Ascending aorta (tissue), 2 donors: ENCODE data around the gene RANGRF. TPM values are rescaled to one million over a fixed set of nuclear protein-coding genes. Genes with fewer than 3 reads are reported as not detected.

Experiments
- DNase-seq, 2 donors: peaks; one replicate each; pipeline ENCODE4 v3.0.0-alpha.2; 2019; ENCODE audit warnings: low spot score in 2 of 2
- H3K27ac ChIP-seq, 2 donors: fragments of 200-600 bp; sonication (generic); one replicate each; pipeline ENCODE4 v1.5.1; 2016 to 2017; ENCODE audit warnings: mild to moderate bottlenecking in 1 of 2
- H3K27me3 ChIP-seq: fragments of 200-600 bp; sonication (generic); one replicate; pipeline ENCODE4 v1.5.1; 2017
- H3K36me3 ChIP-seq, 2 donors: fragments of 200-600 bp; sonication (generic); one replicate each; pipeline ENCODE4 v1.5.1; 2016
- H3K4me1 ChIP-seq, 2 donors: fragments of 200-600 bp; sonication (generic); one replicate each; pipeline ENCODE4 v1.5.1; 2016 to 2017; ENCODE audit warnings: mild to moderate bottlenecking in 1 of 2
- H3K4me3 ChIP-seq, 2 donors: fragments of 200-600 bp; sonication (generic); one replicate each; pipeline ENCODE4 v1.5.1; 2016 to 2017; ENCODE audit warnings: mild to moderate bottlenecking in 1 of 2
- H3K9me3 ChIP-seq, 2 donors: fragments of 200-600 bp; sonication (generic); one replicate each; pipeline ENCODE4 v1.5.1; 2016
- intact Hi-C: fragments of 100-400 bp; cut with DNase I; formaldehyde crosslinking; loops from one replicate; pipeline ENCODE4 v1.15.1; 2023
- total RNA-seq: library from RNA; depleted of rRNA; stranded (reverse); fragments of >200 nt; gene quantifications from one replicate; pipeline ENCODE4 v1.1.0, GENCODE V29; 2016
- TF ChIP-seq, protein P1 (sequence below), 3 experiments: fragments of 200-600 bp in 2 of 3; fragments of 450-650 bp in 1 of 3; sonication (generic) in 2 of 3; IDR thresholded peaks; one replicate each; pipeline ENCODE4 v1.5.1; 2016 to 2019; ENCODE audit warnings: antibody characterized with exemption in 3 of 3, mild to moderate bottlenecking in 1 of 3, moderate library complexity in 1 of 3

RANGRF gene
- total RNA-seq, 1 donor from 2014 or later = 15.5 TPM

DNA sequence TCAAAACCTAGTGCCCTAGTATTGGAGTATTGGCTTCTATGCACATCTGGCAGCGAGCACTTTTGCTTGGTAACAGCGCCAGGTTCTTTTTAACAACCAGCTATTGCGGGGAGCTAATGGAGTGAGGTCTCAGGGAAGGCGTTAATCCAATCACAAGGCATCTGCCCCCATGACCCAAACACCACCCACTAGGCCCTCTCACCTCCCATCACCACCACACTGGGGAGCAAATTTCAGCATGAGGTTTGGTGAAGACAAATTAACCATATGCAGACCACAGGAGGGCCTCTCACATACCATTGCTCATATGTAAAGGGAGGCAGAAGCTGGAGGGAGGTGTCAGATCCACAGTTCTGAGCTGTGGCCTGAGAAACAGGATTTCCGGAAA, 50.3 kb downstream of the RANGRF start:
- H3K4me1 ChIP-seq = no peaks in the 10 kb centered on the region
- H3K27me3 ChIP-seq = no peaks in the 10 kb centered on the region
- TF ChIP-seq, protein P1, sequence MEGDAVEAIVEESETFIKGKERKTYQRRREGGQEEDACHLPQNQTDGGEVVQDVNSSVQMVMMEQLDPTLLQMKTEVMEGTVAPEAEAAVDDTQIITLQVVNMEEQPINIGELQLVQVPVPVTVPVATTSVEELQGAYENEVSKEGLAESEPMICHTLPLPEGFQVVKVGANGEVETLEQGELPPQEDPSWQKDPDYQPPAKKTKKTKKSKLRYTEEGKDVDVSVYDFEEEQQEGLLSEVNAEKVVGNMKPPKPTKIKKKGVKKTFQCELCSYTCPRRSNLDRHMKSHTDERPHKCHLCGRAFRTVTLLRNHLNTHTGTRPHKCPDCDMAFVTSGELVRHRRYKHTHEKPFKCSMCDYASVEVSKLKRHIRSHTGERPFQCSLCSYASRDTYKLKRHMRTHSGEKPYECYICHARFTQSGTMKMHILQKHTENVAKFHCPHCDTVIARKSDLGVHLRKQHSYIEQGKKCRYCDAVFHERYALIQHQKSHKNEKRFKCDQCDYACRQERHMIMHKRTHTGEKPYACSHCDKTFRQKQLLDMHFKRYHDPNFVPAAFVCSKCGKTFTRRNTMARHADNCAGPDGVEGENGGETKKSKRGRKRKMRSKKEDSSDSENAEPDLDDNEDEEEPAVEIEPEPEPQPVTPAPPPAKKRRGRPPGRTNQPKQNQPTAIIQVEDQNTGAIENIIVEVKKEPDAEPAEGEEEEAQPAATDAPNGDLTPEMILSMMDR (IDR thresholded peaks at IDR 0.05) = no peak
- H3K36me3 ChIP-seq = no peaks in the 10 kb centered on the region
- H3K27ac ChIP-seq = no peak overlapping the region
- peak overlapping the region in 1 of 2 donors; percentile 53 for H3K4me3 ChIP-seq
- no peaks in the 10 kb centered on the region for H3K9me3 ChIP-seq
- intact Hi-C loops = no loop called here
- DNase-seq = no peak

DNA sequence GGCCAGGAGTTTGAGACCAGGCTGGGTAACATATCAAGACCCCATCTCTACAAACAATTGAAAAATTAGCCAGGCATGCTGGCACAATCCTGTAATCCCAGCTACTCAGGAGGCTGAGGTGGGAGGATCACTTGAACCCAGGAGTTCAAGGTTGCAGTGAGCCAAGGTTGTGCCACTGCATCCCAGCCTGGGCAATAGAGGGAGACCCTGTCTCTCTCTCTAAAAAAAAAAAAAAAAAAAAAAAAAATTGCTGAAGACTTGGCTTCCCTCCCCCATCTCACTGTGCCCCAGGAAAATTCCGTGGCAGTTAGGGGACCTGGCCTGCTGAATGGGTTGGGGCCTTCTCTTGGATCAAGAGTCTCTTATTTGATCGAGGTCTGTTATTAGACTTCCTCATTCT, 51.1 kb downstream of the RANGRF start, which contains the start of gene ODF4:
ODF4 (plus strand) TSS at position 301 of the 400 bp plus-strand sequence. CDS start 212 bp downstream, outside the sequence.
- intact Hi-C loops = no loop called here
- H3K27me3 ChIP-seq = no peaks in the 10 kb centered on the region
- H3K4me3 ChIP-seq = peak within 1 kb of the TSS in 1 of 2 donors; percentile 53
- no peaks in the 10 kb centered on the region for H3K9me3 ChIP-seq
- no peak within 1 kb of the TSS for H3K27ac ChIP-seq
- DNase-seq = no peak
- no peaks in the 10 kb centered on the region for H3K4me1 ChIP-seq
- H3K36me3 ChIP-seq = no peaks in the 10 kb centered on the region
- TF ChIP-seq, protein P1 (IDR thresholded peaks at IDR 0.05) = no peak

Other genes with a start within 250 kb of the RANGRF start
- 2.3 TPM for gene ALOX15B, start 249.6 kb upstream of the RANGRF start, total RNA-seq
- not detected for gene ALOX12B, start 201.0 kb upstream of the RANGRF start, total RNA-seq
- not detected for gene ALOXE3, start 170.2 kb upstream of the RANGRF start, total RNA-seq
- gene HES7, start 164.6 kb upstream of the RANGRF start, total RNA-seq = not detected
- 178 TPM for gene PER1, start 136.3 kb upstream of the RANGRF start, total RNA-seq
- 28.3 TPM for gene VAMP2, start 125.7 kb upstream of the RANGRF start, total RNA-seq
- gene TMEM107, start 112.3 kb upstream of the RANGRF start, total RNA-seq = 1.6 TPM
- gene BORCS6, start 98.5 kb upstream of the RANGRF start, total RNA-seq = 29.5 TPM
- gene AURKB, start 78.1 kb upstream of the RANGRF start, total RNA-seq = not detected
- gene CTC1, start 40.6 kb upstream of the RANGRF start, total RNA-seq = 18.8 TPM
- 108 TPM for gene PFAS, start 39.4 kb upstream of the RANGRF start, total RNA-seq
- gene SLC25A35, start 6.7 kb downstream of the RANGRF start, total RNA-seq = 0.53 TPM
- 321 TPM for gene ARHGEF15, start 21.6 kb downstream of the RANGRF start, total RNA-seq
- not detected for gene ODF4, start 51.2 kb downstream of the RANGRF start, total RNA-seq
- 1,547 TPM for gene RPL26, start 94.5 kb downstream of the RANGRF start, total RNA-seq
- not detected for gene RNF222, start 109.2 kb downstream of the RANGRF start, total RNA-seq
- gene NDEL1, start 147.2 kb downstream of the RANGRF start, total RNA-seq = 103 TPM